SK-N-SH (cell line): Measurements from ENCODE around the gene SQOR.

Experiments used
- SIN3A ChIP-seq: IDR thresholded peaks from 2 replicates; pipeline ENCODE4 v1.6.1; 2012; ENCODE audit warnings: low read depth, mild to moderate bottlenecking, low read length, moderate library complexity, borderline replicate concordance
- TEAD4 ChIP-seq: IDR thresholded peaks from 2 replicates; pipeline ENCODE4 v1.4.0; 2012; ENCODE audit warnings: mild to moderate bottlenecking, borderline replicate concordance; ENCODE audit not compliant: insufficient read depth
- TF ChIP-seq, protein P1 (sequence below): IDR thresholded peaks from 2 replicates; pipeline ENCODE4 v1.4.0; 2012; ENCODE audit warnings: low read depth
- TF ChIP-seq, protein P2 (sequence below): fragments of 200-600 bp; sonication (generic); IDR thresholded peaks from 2 replicates; pipeline ENCODE4 v1.6.1; 2017; ENCODE audit warnings: antibody characterized with exemption, mild to moderate bottlenecking, moderate library complexity

DNA sequence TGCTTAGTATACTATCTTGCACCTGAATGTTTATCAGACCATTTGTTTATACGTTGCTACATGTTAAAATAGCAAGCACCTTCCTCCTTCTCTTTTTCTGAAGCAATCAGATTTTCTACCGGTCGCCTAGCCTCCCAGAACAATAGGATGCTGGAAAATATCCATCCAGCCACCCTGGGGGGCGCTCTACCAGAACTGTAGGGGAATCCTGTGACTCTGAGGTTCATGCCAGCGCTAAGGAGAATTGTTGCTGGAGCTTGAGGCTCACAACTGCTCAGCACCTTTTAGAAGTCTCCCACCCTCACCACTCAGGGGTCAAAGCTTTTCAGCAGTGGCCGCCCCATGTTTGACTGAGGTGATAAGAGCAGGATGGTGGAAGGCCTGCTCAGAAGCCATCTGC, 27.5 kb downstream of the SQOR start:
- TF ChIP-seq, protein P1, sequence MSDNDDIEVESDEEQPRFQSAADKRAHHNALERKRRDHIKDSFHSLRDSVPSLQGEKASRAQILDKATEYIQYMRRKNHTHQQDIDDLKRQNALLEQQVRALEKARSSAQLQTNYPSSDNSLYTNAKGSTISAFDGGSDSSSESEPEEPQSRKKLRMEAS: no peak
- TF ChIP-seq SIN3A: no peak
- TF ChIP-seq, protein P2, sequence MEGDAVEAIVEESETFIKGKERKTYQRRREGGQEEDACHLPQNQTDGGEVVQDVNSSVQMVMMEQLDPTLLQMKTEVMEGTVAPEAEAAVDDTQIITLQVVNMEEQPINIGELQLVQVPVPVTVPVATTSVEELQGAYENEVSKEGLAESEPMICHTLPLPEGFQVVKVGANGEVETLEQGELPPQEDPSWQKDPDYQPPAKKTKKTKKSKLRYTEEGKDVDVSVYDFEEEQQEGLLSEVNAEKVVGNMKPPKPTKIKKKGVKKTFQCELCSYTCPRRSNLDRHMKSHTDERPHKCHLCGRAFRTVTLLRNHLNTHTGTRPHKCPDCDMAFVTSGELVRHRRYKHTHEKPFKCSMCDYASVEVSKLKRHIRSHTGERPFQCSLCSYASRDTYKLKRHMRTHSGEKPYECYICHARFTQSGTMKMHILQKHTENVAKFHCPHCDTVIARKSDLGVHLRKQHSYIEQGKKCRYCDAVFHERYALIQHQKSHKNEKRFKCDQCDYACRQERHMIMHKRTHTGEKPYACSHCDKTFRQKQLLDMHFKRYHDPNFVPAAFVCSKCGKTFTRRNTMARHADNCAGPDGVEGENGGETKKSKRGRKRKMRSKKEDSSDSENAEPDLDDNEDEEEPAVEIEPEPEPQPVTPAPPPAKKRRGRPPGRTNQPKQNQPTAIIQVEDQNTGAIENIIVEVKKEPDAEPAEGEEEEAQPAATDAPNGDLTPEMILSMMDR: no peak; the same call in 1 of the 2 replicates
- TF ChIP-seq TEAD4: no peak
